HG02763 (cell line): ENCODE measurements around the gene PRRG2.

Experiments
- ATAC-seq: cut with Tn5 transposase; IDR thresholded peaks from one replicate; pipeline ENCODE4 v1.9.1; 2021; ENCODE audit warnings: mild to moderate bottlenecking, moderate library complexity; ENCODE audit not compliant: unreplicated experiment

The PRRG2 gene

GRCh38 chr19:49636233-49636932 lies 55.3 kb downstream of the PRRG2 start:
- no peak for ATAC-seq

- ATAC-seq = no peak
These were observed 57.0 kb downstream of the PRRG2 start for GRCh38 chr19:49637821-49638738.

- no peak for ATAC-seq
These were observed 58.4 kb downstream of the PRRG2 start for GRCh38 chr19:49639401-49640112.

DNA sequence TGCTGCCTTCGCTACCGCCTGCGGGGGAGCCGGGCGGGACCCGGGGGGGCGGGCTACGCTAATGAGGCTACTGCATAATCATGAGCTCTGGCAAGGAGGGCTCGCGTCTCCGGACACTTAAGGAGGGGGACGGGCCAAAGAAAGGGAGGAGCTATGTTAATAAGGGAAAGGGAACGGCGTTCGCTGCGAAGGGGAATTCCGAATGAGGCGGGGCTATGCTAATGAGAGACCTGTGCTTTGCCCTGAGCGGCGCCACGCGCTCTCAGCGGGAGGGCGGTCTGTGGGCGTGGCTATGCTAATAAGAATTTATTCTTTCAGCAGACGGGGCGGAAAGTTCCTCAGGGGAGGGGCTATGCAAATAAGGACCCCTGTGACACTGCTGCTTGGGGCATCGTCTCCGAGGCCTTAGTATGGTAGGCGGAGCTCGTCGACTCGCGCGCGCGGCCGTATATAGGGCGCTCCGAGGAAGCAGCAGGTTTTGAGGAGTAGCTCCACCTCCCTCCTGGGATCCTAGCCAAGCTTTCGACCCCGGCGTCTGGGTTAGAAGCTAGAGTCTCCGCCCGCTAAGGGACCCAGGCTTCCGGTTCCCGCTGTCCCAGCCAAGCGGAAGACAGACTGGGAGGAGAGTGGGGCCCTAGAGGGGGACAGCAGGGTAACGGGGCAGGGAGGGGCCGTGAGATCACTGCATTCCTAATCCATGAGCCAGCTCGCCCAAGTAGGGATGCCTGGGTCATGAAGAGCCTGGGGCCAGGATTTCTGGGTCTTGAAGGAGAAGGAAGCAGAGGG lies 59.2 kb downstream of the PRRG2 start, which contains the start of gene RRAS:
Gene RRAS (minus strand): TSS at position 31 of the 786 bp plus-strand sequence. CDS start 45 bp downstream, outside the sequence.
- peak; percentile 59 for ATAC-seq
